Measurements from ENCODE around the gene CUBN. TPM values are rescaled to one million over a fixed set of nuclear protein-coding genes. Genes with fewer than 3 reads are reported as not detected.

The CUBN gene
- total and polyA plus RNA-seq, 10 of the 15 experiments (the other 5 are each of a cell fraction or from before 2014, with no cell fraction given) = under 0.01 to 0.14 (median 0.02) TPM; not detected in 6

DNA sequence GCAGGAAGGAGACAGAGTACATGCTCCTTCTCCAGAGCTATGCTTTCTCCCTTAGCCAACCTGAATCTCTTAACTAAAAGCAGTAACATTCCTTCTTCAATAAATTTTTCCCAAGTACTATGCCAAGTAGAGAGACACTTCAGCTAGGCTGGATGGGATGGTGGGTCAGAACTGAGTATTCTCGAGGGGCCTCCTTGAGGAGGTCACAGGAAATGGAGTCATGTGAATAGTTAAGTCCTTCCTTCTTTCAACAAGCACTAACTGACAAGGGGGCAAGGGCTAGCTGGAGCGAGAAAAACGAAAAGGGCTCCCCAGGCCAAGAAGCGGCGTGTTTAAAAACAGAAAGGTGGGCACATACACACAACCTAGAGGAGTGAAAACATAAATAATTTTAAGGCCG lies 317.8 kb downstream of the CUBN start:
- ChIA-PET POLR2A (no interaction called here), RAD21 (ENCODE audit: unreplicated experiment) (interaction anchor here (1.0 to 1.8 kb wide), 2 partner anchors 33 to 909 kb away, joined by 3 to 4 read pairs; no protein-coding TSS in a partner anchor), CTCF (interaction anchor here (0.9 to 2.1 kb wide), 5 partner anchors 8 to 909 kb away, joined by 3 to 8 read pairs (median 4); no protein-coding TSS in a partner anchor), SMC1A (ENCODE audit: uncharacterized antibody, unreplicated experiment) (interaction anchor here (0.7 to 3.0 kb wide), 4 partner anchors 10 to 39 kb away, joined by 3 to 12 read pairs (median 4); no protein-coding TSS in a partner anchor)
- FAIRE-seq = no peak
- H4K20me1 ChIP-seq (ENCODE audit: control insufficient read depth, insufficient read depth) = no peaks in the 10 kb centered on the region; the same call in 1 of the 2 replicates
- in situ Hi-C loops (cut with MboI) = loop anchor here (25.0 kb wide), 1 partner anchor 1851 kb away; the partner anchor contains the start of genes ARL5B and NSUN6
- no peak for TF ChIP-seq STAT1 (conservative IDR thresholded peaks at IDR 0.05)
- no peak for TF ChIP-seq ZBTB4 (CRISPR knock-in tag; IDR thresholded peaks at IDR 0.05)
- TF ChIP-seq ZNF622 (IDR thresholded peaks at IDR 0.05) = no peak
- BruUV-seq (replicated peaks) = no TSS peak
- H3K79me2 ChIP-seq (ENCODE audit: control insufficient read depth, insufficient read depth, low read length) = peaks cover 23% of the 10 kb centered on the region
- intact Hi-C loops (cut with micrococcal nuclease; ENCODE audit: unreplicated experiment) = no loop called here
- H3K4me2 ChIP-seq (ENCODE audit: control insufficient read depth, insufficient read depth) = no peak overlapping the region
- no peak overlapping the region for H3K4me3 ChIP-seq
- no peak overlapping the region for H3K9ac ChIP-seq (ENCODE audit: control insufficient read depth, insufficient read depth, low read length)
- 88% methylated on average over 6 of the region's 6 CpGs for WGBS (ENCODE audit: insufficient coverage, insufficient replicate concordance, low lambda C conversion rate, missing lambda C conversion rate)
- H3K27me3 ChIP-seq (replicated peaks in 1 of 2; ENCODE audit: control insufficient read depth in 2 of 2, insufficient read depth in 2 of 2, low read length in 1 of 2) = no peaks in the 10 kb centered on the region
- H3K27ac ChIP-seq (ENCODE audit: control insufficient read depth, insufficient read depth) = no peak overlapping the region
- no peak for ATAC-seq
- H2AFZ ChIP-seq (ENCODE audit: control insufficient read depth, low read depth, low read length) = no peak overlapping the region
- no peaks in the 10 kb centered on the region for H3K4me1 ChIP-seq (ENCODE audit: control insufficient read depth, insufficient read depth, low read length)
- H3K9me3 ChIP-seq (replicated peaks; ENCODE audit: control insufficient read depth, insufficient read depth, low read length) = no peaks in the 10 kb centered on the region
- H3K36me3 ChIP-seq (ENCODE audit: control insufficient read depth in 2 of 2, insufficient read depth in 2 of 2, low read length in 1 of 2) = no peaks in the 10 kb centered on the region
- no peak for DNase-seq (ENCODE audit: low read depth, low spot score)

Measured in GM12878 (cell line).